SH-SY5Y (cell line): ENCODE results near the gene LRFN2.

Source experiments
- GATA2 ChIP-seq: IDR thresholded peaks from 2 replicates; pipeline ENCODE4 v1.6.1; 2011; ENCODE audit warnings: mild to moderate bottlenecking, low read depth, low read length
- GATA3 ChIP-seq: IDR thresholded peaks from 2 replicates; pipeline ENCODE4 v1.6.1; 2011; ENCODE audit warnings: low read depth, mild to moderate bottlenecking, low read length, moderate library complexity

- TF ChIP-seq GATA2 (no peak), GATA3 (no peak)
Observed at GRCh38 chr6:40432982-40433381, 154.2 kb downstream of the LRFN2 start.
